ENCODE results near the gene ZNF766.
"Not testable (repeated sequence)": the region's sequence is repeated elsewhere in the genome, so short reads cannot be mapped to it uniquely, and the experiment has no call there.

Gene ZNF766

GRCh38 chr19:52270266-52270885, 989 bp downstream of the ZNF766 start:
- no peak for TF ChIP-seq POLR2AphosphoS5 (IDR thresholded peaks at IDR 0.05; ENCODE audit: low read depth, low read length)
- no peak for TF ChIP-seq POLR2A (IDR thresholded peaks at IDR 0.05; ENCODE audit: low read depth, low read length)
- TF ChIP-seq PAX5 (IDR thresholded peaks at IDR 0.05; ENCODE audit: insufficient read depth, low read length, severe bottlenecking), result no peak
- no peak for TF ChIP-seq SPI1 (IDR thresholded peaks at IDR 0.05; ENCODE audit: low read depth, low read length)
- no peak for TF ChIP-seq TAF1 (IDR thresholded peaks at IDR 0.05; ENCODE audit: low read depth, low read length)
- no peak for TF ChIP-seq POU2F2 (IDR thresholded peaks at IDR 0.05; ENCODE audit: low read depth, low read length)
- no peak for FAIRE-seq
- DNase-seq (ENCODE audit: insufficient read length, low spot score), result peak; percentile 13

GRCh38 chr19:52273301-52273700, 3.9 kb downstream of the ZNF766 start:
- TF ChIP-seq POLR2A (IDR thresholded peaks at IDR 0.05; ENCODE audit: low read depth, low read length) (no peak), POLR2AphosphoS5 (IDR thresholded peaks at IDR 0.05; ENCODE audit: low read depth, low read length) (no peak), PAX5 (IDR thresholded peaks at IDR 0.05; ENCODE audit: insufficient read depth, low read length, severe bottlenecking) (no peak), TAF1 (IDR thresholded peaks at IDR 0.05; ENCODE audit: low read depth, low read length) (no peak), SPI1 (IDR thresholded peaks at IDR 0.05; ENCODE audit: low read depth, low read length) (no peak), POU2F2 (IDR thresholded peaks at IDR 0.05; ENCODE audit: low read depth, low read length) (no peak)
- FAIRE-seq (no peak), DNase-seq (ENCODE audit: insufficient read length, low spot score) (no peak)

GRCh38 chr19:52274191-52274590, 4.8 kb downstream of the ZNF766 start:
- TF ChIP-seq POU2F2 (IDR thresholded peaks at IDR 0.05; ENCODE audit: low read depth, low read length), result no peak
- TF ChIP-seq POLR2A (IDR thresholded peaks at IDR 0.05; ENCODE audit: low read depth, low read length), result 0 out of 2 replicates have a peak, but pooled peaks have one; percentile 17
- TF ChIP-seq TAF1 (IDR thresholded peaks at IDR 0.05; ENCODE audit: low read depth, low read length), result no peak
- no peak for TF ChIP-seq PAX5 (IDR thresholded peaks at IDR 0.05; ENCODE audit: insufficient read depth, low read length, severe bottlenecking)
- TF ChIP-seq SPI1 (IDR thresholded peaks at IDR 0.05; ENCODE audit: low read depth, low read length), result no peak
- no peak for DNase-seq (ENCODE audit: insufficient read length, low spot score)
- FAIRE-seq, result peak; percentile 48

- no peak for DNase-seq (ENCODE audit: insufficient read length, low spot score)
- no peak for FAIRE-seq
- TF ChIP-seq POU2F2 (IDR thresholded peaks at IDR 0.05; ENCODE audit: low read depth, low read length) (no peak), POLR2AphosphoS5 (IDR thresholded peaks at IDR 0.05; ENCODE audit: low read depth, low read length) (no peak), TAF1 (IDR thresholded peaks at IDR 0.05; ENCODE audit: low read depth, low read length) (no peak), PAX5 (IDR thresholded peaks at IDR 0.05; ENCODE audit: insufficient read depth, low read length, severe bottlenecking) (no peak), SPI1 (IDR thresholded peaks at IDR 0.05; ENCODE audit: low read depth, low read length) (no peak), POLR2A (IDR thresholded peaks at IDR 0.05; ENCODE audit: low read depth, low read length) (no peak)
These were observed 6.6 kb downstream of the ZNF766 start for GRCh38 chr19:52275988-52276387.

- DNase-seq (ENCODE audit: insufficient read length, low spot score), result no peak
- no peak for FAIRE-seq
- TF ChIP-seq TAF1 (IDR thresholded peaks at IDR 0.05; ENCODE audit: low read depth, low read length) (no peak), POLR2A (IDR thresholded peaks at IDR 0.05; ENCODE audit: low read depth, low read length) (no peak), POU2F2 (IDR thresholded peaks at IDR 0.05; ENCODE audit: low read depth, low read length) (no peak), SPI1 (IDR thresholded peaks at IDR 0.05; ENCODE audit: low read depth, low read length) (no peak), PAX5 (IDR thresholded peaks at IDR 0.05; ENCODE audit: insufficient read depth, low read length, severe bottlenecking) (no peak), POLR2AphosphoS5 (IDR thresholded peaks at IDR 0.05; ENCODE audit: low read depth, low read length) (no peak)
These were observed 8.1 kb downstream of the ZNF766 start for GRCh38 chr19:52277471-52277870.

- DNase-seq (ENCODE audit: insufficient read length, low spot score) (no peak), FAIRE-seq (no peak)
- TF ChIP-seq TAF1 (IDR thresholded peaks at IDR 0.05; ENCODE audit: low read depth, low read length), result no peak
- TF ChIP-seq SPI1 (IDR thresholded peaks at IDR 0.05; ENCODE audit: low read depth, low read length), result no peak
- no peak for TF ChIP-seq POU2F2 (IDR thresholded peaks at IDR 0.05; ENCODE audit: low read depth, low read length)
- TF ChIP-seq POLR2A (IDR thresholded peaks at IDR 0.05; ENCODE audit: low read depth, low read length), result no peak
- no peak for TF ChIP-seq POLR2AphosphoS5 (IDR thresholded peaks at IDR 0.05; ENCODE audit: low read depth, low read length)
- TF ChIP-seq PAX5 (IDR thresholded peaks at IDR 0.05; ENCODE audit: insufficient read depth, low read length, severe bottlenecking), result no peak
These were observed 16.9 kb downstream of the ZNF766 start for GRCh38 chr19:52286256-52286655.

GRCh38 chr19:52291781-52292180, 22.4 kb downstream of the ZNF766 start:
- no peak for TF ChIP-seq POLR2A (IDR thresholded peaks at IDR 0.05; ENCODE audit: low read depth, low read length)
- TF ChIP-seq TAF1 (IDR thresholded peaks at IDR 0.05; ENCODE audit: low read depth, low read length), result no peak
- TF ChIP-seq POU2F2 (IDR thresholded peaks at IDR 0.05; ENCODE audit: low read depth, low read length), result no peak
- no peak for TF ChIP-seq POLR2AphosphoS5 (IDR thresholded peaks at IDR 0.05; ENCODE audit: low read depth, low read length)
- no peak for TF ChIP-seq SPI1 (IDR thresholded peaks at IDR 0.05; ENCODE audit: low read depth, low read length)
- TF ChIP-seq PAX5 (IDR thresholded peaks at IDR 0.05; ENCODE audit: insufficient read depth, low read length, severe bottlenecking), result no peak
- no peak for DNase-seq (ENCODE audit: insufficient read length, low spot score)

GRCh38 chr19:52292946-52293345, 23.6 kb downstream of the ZNF766 start:
- FAIRE-seq; DNase-seq (ENCODE audit: insufficient read length, low spot score): not testable (repeated sequence)

More at GRCh38 chr19:52291781-52292180, 22.4 kb downstream of the ZNF766 start:
- no peak for FAIRE-seq

- DNase-seq (ENCODE audit: insufficient read length, low spot score), result no peak
These were observed 27.0 kb downstream of the ZNF766 start for GRCh38 chr19:52296400-52296772.

More at GRCh38 chr19:52296400-52296772, 27.0 kb downstream of the ZNF766 start:
- TF ChIP-seq POLR2AphosphoS5 (IDR thresholded peaks at IDR 0.05; ENCODE audit: low read depth, low read length), result no peak
- no peak for TF ChIP-seq TAF1 (IDR thresholded peaks at IDR 0.05; ENCODE audit: low read depth, low read length)
- no peak for TF ChIP-seq SPI1 (IDR thresholded peaks at IDR 0.05; ENCODE audit: low read depth, low read length)
- TF ChIP-seq POLR2A (IDR thresholded peaks at IDR 0.05; ENCODE audit: low read depth, low read length), result no peak
- no peak for TF ChIP-seq PAX5 (IDR thresholded peaks at IDR 0.05; ENCODE audit: insufficient read depth, low read length, severe bottlenecking)
- no peak for TF ChIP-seq POU2F2 (IDR thresholded peaks at IDR 0.05; ENCODE audit: low read depth, low read length)
- no peak for FAIRE-seq

Data from GM12891 (cell line).